GM21723 (cell line): ENCODE measurements around the gene TEKT4.
"Not testable (repeated sequence)": the region's sequence is repeated elsewhere in the genome, so short reads cannot be mapped to it uniquely, and the experiment has no call there.

ENCODE experiments used
- ATAC-seq: cut with Tn5 transposase; IDR thresholded peaks from one replicate; pipeline ENCODE4 v1.9.1; 2021; ENCODE audit warnings: mild to moderate bottlenecking, moderate library complexity; ENCODE audit not compliant: unreplicated experiment

TEKT4 gene

GRCh38 chr2:94875820-94876522 lies 4.7 kb downstream of the TEKT4 start:
- ATAC-seq = no peak

GRCh38 chr2:94876523-94876863 lies 5.3 kb downstream of the TEKT4 start:
- ATAC-seq = no peak

GRCh38 chr2:94877129-94877528 lies 5.9 kb downstream of the TEKT4 start:
- ATAC-seq = no peak

GRCh38 chr2:94878575-94878974 lies 7.3 kb downstream of the TEKT4 start:
- ATAC-seq = not testable (repeated sequence)

GRCh38 chr2:94879314-94879981 lies 8.2 kb downstream of the TEKT4 start:
- ATAC-seq = no peak

- ATAC-seq = no peak
These were observed 8.8 kb downstream of the TEKT4 start for GRCh38 chr2:94879982-94880377.

GRCh38 chr2:94880507-94880906 lies 9.3 kb downstream of the TEKT4 start:
- ATAC-seq = no peak

- no peak for ATAC-seq
These were observed 9.8 kb downstream of the TEKT4 start for GRCh38 chr2:94881070-94881469.

GRCh38 chr2:94890234-94890633 lies 19.0 kb downstream of the TEKT4 start:
- no peak for ATAC-seq

GRCh38 chr2:94895273-94895672 lies 24.0 kb downstream of the TEKT4 start:
- ATAC-seq = not testable (repeated sequence)

- ATAC-seq = not testable (repeated sequence)
These were observed 35.7 kb downstream of the TEKT4 start for GRCh38 chr2:94906976-94907375.

GRCh38 chr2:94923196-94923595 lies 52.0 kb downstream of the TEKT4 start:
- no peak for ATAC-seq

- not testable (repeated sequence) for ATAC-seq
These were observed 53.8 kb downstream of the TEKT4 start for GRCh38 chr2:94924999-94925398.
